NCI-H146 treated with DMSO at 0.1 percent for 48 hours (cell line): Measurements from ENCODE around the gene SFTPB.

ENCODE experiments used
- DNase-seq: peaks from one replicate; lab custom pipeline; 2025; ENCODE audit not compliant: unreplicated experiment; lab: John Stamatoyannopoulos, UW

SFTPB gene

GRCh38 chr2:85702800-85703199 is 34.8 kb upstream of the SFTPB start:
- no peak for DNase-seq

GRCh38 chr2:85702172-85702571 is 34.2 kb upstream of the SFTPB start:
- no peak for DNase-seq

- no peak for DNase-seq
Measured at GRCh38 chr2:85699325-85699724, 31.3 kb upstream of the SFTPB start.

- DNase-seq: no peak
Measured at GRCh38 chr2:85698880-85699254, 30.9 kb upstream of the SFTPB start.

GRCh38 chr2:85698184-85698879 is 30.3 kb upstream of the SFTPB start:
- no peak for DNase-seq

- no peak for DNase-seq
Measured at GRCh38 chr2:85697716-85698115, 29.7 kb upstream of the SFTPB start.

- no peak for DNase-seq
Measured at GRCh38 chr2:85697096-85697495, 29.1 kb upstream of the SFTPB start.

- no peak for DNase-seq
Measured at GRCh38 chr2:85695691-85696668, 28.0 kb upstream of the SFTPB start.

- DNase-seq: no peak
Measured at GRCh38 chr2:85695121-85695520, 27.1 kb upstream of the SFTPB start.

GRCh38 chr2:85694052-85695025 is 26.3 kb upstream of the SFTPB start, which contains the start of gene GNLY:
Gene GNLY, plus strand, starts transcription at chr2:85694358. Its CDS starts 61 bp downstream, at chr2:85694419.
- DNase-seq: no peak

GRCh38 chr2:85692039-85692645 is 24.1 kb upstream of the SFTPB start:
- no peak for DNase-seq

- no peak for DNase-seq
Measured at GRCh38 chr2:85690932-85691331, 22.9 kb upstream of the SFTPB start.

- DNase-seq: peak; percentile 91
Measured at GRCh38 chr2:85684806-85685205, 16.8 kb upstream of the SFTPB start.

- no peak for DNase-seq
Measured at GRCh38 chr2:85684380-85684779, 16.4 kb upstream of the SFTPB start.

- no peak for DNase-seq
Measured at GRCh38 chr2:85682378-85682777, 14.4 kb upstream of the SFTPB start.

GRCh38 chr2:85681776-85682175 is 13.8 kb upstream of the SFTPB start:
- no peak for DNase-seq

GRCh38 chr2:85681372-85681763 is 13.4 kb upstream of the SFTPB start:
- DNase-seq: no peak

GRCh38 chr2:85680707-85681371 is 12.8 kb upstream of the SFTPB start:
- DNase-seq: no peak

GRCh38 chr2:85678794-85679672 is 11.0 kb upstream of the SFTPB start:
- DNase-seq: peak; percentile 46
